ENCODE results near the gene EPHB3. TPM values are rescaled to one million over a fixed set of nuclear protein-coding genes. Genes with fewer than 3 reads are reported as not detected.

The EPHB3 gene
- total and polyA plus RNA-seq, 3 donors from 2014 or later = 2.0 to 2.6 (median 2.3) TPM

- DNase-seq = peak; percentile 50
- Histone ChIP-seq H3K36me3 (ENCODE audit: low read depth, missing control alignments) (no peaks in the 10 kb centered on the region), H3K27me3 (no peaks in the 10 kb centered on the region), H3K27ac (no peak overlapping the region), H3K4me3 (no peak overlapping the region), H3K4me1 (peaks cover 27% of the 10 kb centered on the region), H3K9me3 (no peaks in the 10 kb centered on the region)
- intact Hi-C loops (cut with DNase I; ENCODE audit: low total_unique reads) = no loop called here
- TF ChIP-seq CTCF (IDR thresholded peaks at IDR 0.05) (no peak), POLR2A (IDR thresholded peaks at IDR 0.05) (no peak)
- whole genome bisulfite sequencing, 2 donors = 60 to 74% methylated on average over 12 to 20 of the region's 20 CpGs
Observed at GRCh38 chr3:184597829-184598573, 36.4 kb downstream of the EPHB3 start.

GRCh38 chr3:184598574-184598927, 37.0 kb downstream of the EPHB3 start:
- Histone ChIP-seq H3K27ac (no peak overlapping the region), H3K4me1 (peaks cover 25% of the 10 kb centered on the region), H3K27me3 (no peaks in the 10 kb centered on the region), H3K9me3 (no peaks in the 10 kb centered on the region), H3K36me3 (ENCODE audit: low read depth, missing control alignments) (no peaks in the 10 kb centered on the region), H3K4me3 (no peak overlapping the region)
- 77 to 88% methylated on average over 7 of the region's 7 CpGs for WGBS, 2 donors
- intact Hi-C loops (cut with DNase I; ENCODE audit: low total_unique reads) = no loop called here
- TF ChIP-seq CTCF (IDR thresholded peaks at IDR 0.05) (no peak), POLR2A (IDR thresholded peaks at IDR 0.05) (no peak)
- DNase-seq = no peak

GRCh38 chr3:184599143-184599542, 37.6 kb downstream of the EPHB3 start:
- H3K4me3 ChIP-seq = no peak overlapping the region
- 76 to 93% methylated on average over 2 to 3 of the region's 3 CpGs for WGBS, 2 donors
- no peak overlapping the region for H3K27ac ChIP-seq
- H3K4me1 ChIP-seq = peaks cover 25% of the 10 kb centered on the region
- H3K9me3 ChIP-seq = no peaks in the 10 kb centered on the region
- no peaks in the 10 kb centered on the region for H3K27me3 ChIP-seq
- TF ChIP-seq POLR2A (IDR thresholded peaks at IDR 0.05) (no peak), CTCF (IDR thresholded peaks at IDR 0.05) (no peak)
- H3K36me3 ChIP-seq (ENCODE audit: low read depth, missing control alignments) = no peaks in the 10 kb centered on the region
- DNase-seq = no peak
- intact Hi-C loops (cut with DNase I; ENCODE audit: low total_unique reads) = no loop called here

GRCh38 chr3:184600685-184601377, 39.2 kb downstream of the EPHB3 start:
- intact Hi-C loops (cut with DNase I; ENCODE audit: low total_unique reads) = no loop called here
- peaks cover 35% of the 10 kb centered on the region for H3K4me1 ChIP-seq

More at GRCh38 chr3:184600685-184601377, 39.2 kb downstream of the EPHB3 start:
- no peak for DNase-seq
- no peaks in the 10 kb centered on the region for H3K36me3 ChIP-seq (ENCODE audit: low read depth, missing control alignments)
- no peaks in the 10 kb centered on the region for H3K27me3 ChIP-seq
- H3K9me3 ChIP-seq = no peaks in the 10 kb centered on the region
- WGBS, 2 donors = 55 to 70% methylated on average over 10 of the region's 10 CpGs
- TF ChIP-seq POLR2A (IDR thresholded peaks at IDR 0.05) (no peak), CTCF (IDR thresholded peaks at IDR 0.05) (no peak)
- H3K4me3 ChIP-seq = no peak overlapping the region
- no peak overlapping the region for H3K27ac ChIP-seq
